ENCODE results near the gene ADD3.

- TF ChIP-seq CTCF (IDR thresholded peaks at IDR 0.05; ENCODE audit: low read length) (no peak), EZH2 (IDR thresholded peaks at IDR 0.05; ENCODE audit: borderline replicate concordance, low read length) (no peak)
These were observed 25.3 kb downstream of the ADD3 start for GRCh38 chr10:110032801-110033700.
